ENCODE results near the gene GRB10. TPM values are rescaled to one million over a fixed set of nuclear protein-coding genes. Genes with fewer than 3 reads are reported as not detected.

The GRB10 gene
- total RNA-seq, 1 experiment from 2014 or later = 38.3 TPM

- Histone ChIP-seq H3K27me3 (ENCODE audit: control insufficient read depth, insufficient read depth, low read length) (no peaks in the 10 kb centered on the region), H3K9me3 (ENCODE audit: control insufficient read depth, insufficient read depth, low read depth, low read length) (no peaks in the 10 kb centered on the region), H3K27ac (ENCODE audit: low read length) (no peak overlapping the region), H3K4me3 (ENCODE audit: low read depth in 2 of 2, low read length in 2 of 2) (no peak overlapping the region), H3K4me1 (ENCODE audit: control insufficient read depth, insufficient read depth, low read length) (no peaks in the 10 kb centered on the region), H3K36me3 (ENCODE audit: control insufficient read depth, insufficient read depth, low read length) (no peaks in the 10 kb centered on the region)
- intact Hi-C loops (cut with micrococcal nuclease; ENCODE audit: unreplicated experiment) (no loop called here), in situ Hi-C loops (cut with HindIII; ENCODE audit: low pct_unique_long_range_greater_than_20kb, low sequenced_read_pairs) (no loop called here)
- ATAC-seq (no peak), DNase-seq (ENCODE audit: low read depth, low spot score) (no peak)
- POLR2A ChIA-PET = no interaction called here
- BruUV-seq (replicated peaks) = no TSS peak
- CTCF ChIA-PET = no interaction called here
- no peak for TF ChIP-seq TCF7L2 (IDR thresholded peaks at IDR 0.05; ENCODE audit: low read depth, low read length)
- TF ChIP-seq SIN3A (IDR thresholded peaks at IDR 0.05; ENCODE audit: borderline replicate concordance, insufficient read depth, low read depth, low read length) = no peak
- TF ChIP-seq REST (IDR thresholded peaks at IDR 0.05; ENCODE audit: insufficient read depth in 1 of 2, low read depth in 2 of 2, low read length in 1 of 2) = no peak
- TF ChIP-seq POLR2AphosphoS5 (IDR thresholded peaks at IDR 0.05; ENCODE audit: low read depth, low read length) = no peak
- TF ChIP-seq CTCF (IDR thresholded peaks at IDR 0.05) = no peak
These were observed 55.6 kb downstream of the GRB10 start for GRCh38 chr7:50727072-50727471.

GRCh38 chr7:50725774-50726173 is 56.9 kb downstream of the GRB10 start:
- POLR2A ChIA-PET = no interaction called here

More at GRCh38 chr7:50725774-50726173, 56.9 kb downstream of the GRB10 start:
- intact Hi-C loops (cut with micrococcal nuclease; ENCODE audit: unreplicated experiment) = no loop called here
- CTCF ChIA-PET = no interaction called here
- no peak for TF ChIP-seq POLR2AphosphoS5 (IDR thresholded peaks at IDR 0.05; ENCODE audit: low read depth, low read length)
- TF ChIP-seq CTCF (IDR thresholded peaks at IDR 0.05) = no peak
- no peak for TF ChIP-seq SIN3A (IDR thresholded peaks at IDR 0.05; ENCODE audit: borderline replicate concordance, insufficient read depth, low read depth, low read length)
- no peak for TF ChIP-seq REST (IDR thresholded peaks at IDR 0.05; ENCODE audit: insufficient read depth in 1 of 2, low read depth in 2 of 2, low read length in 1 of 2)
- no peak for TF ChIP-seq TCF7L2 (IDR thresholded peaks at IDR 0.05; ENCODE audit: low read depth, low read length)
- Histone ChIP-seq H3K4me1 (ENCODE audit: control insufficient read depth, insufficient read depth, low read length) (no peaks in the 10 kb centered on the region), H3K4me3 (ENCODE audit: low read depth in 2 of 2, low read length in 2 of 2) (no peak overlapping the region), H3K27ac (ENCODE audit: low read length) (no peak overlapping the region), H3K36me3 (ENCODE audit: control insufficient read depth, insufficient read depth, low read length) (no peaks in the 10 kb centered on the region), H3K9me3 (ENCODE audit: control insufficient read depth, insufficient read depth, low read depth, low read length) (no peaks in the 10 kb centered on the region), H3K27me3 (ENCODE audit: control insufficient read depth, insufficient read depth, low read length) (no peaks in the 10 kb centered on the region)
- DNase-seq (ENCODE audit: low read depth, low spot score) = no peak
- ATAC-seq = no peak
- BruUV-seq (replicated peaks) = no TSS peak
- in situ Hi-C loops (cut with HindIII; ENCODE audit: low pct_unique_long_range_greater_than_20kb, low sequenced_read_pairs) = no loop called here
